Large intestine (tissue), 3 donors: ENCODE data around the gene MMP23B. TPM values are rescaled to one million over a fixed set of nuclear protein-coding genes. Genes with fewer than 3 reads are reported as not detected.

ENCODE experiments used
- DNase-seq, 2 donors: peaks; one replicate each; pipeline versions ENCODE4 v3.0.0 to v3.0.0-alpha.2; 2013
- H3K27ac ChIP-seq: one replicate; pipeline ENCODE4 v1.5.1; 2013; ENCODE audit warnings: low read length
- H3K27me3 ChIP-seq: 2 replicates; pipeline ENCODE4 v1.6.1; 2013; ENCODE audit warnings: low read length; ENCODE audit not compliant: control insufficient read depth, insufficient read depth
- H3K36me3 ChIP-seq: 2 replicates; pipeline ENCODE4 v1.6.1; 2013; ENCODE audit warnings: low read length; ENCODE audit not compliant: control insufficient read depth, insufficient read depth
- H3K4me1 ChIP-seq: one replicate; pipeline ENCODE4 v1.6.1; 2013; ENCODE audit warnings: low read length; ENCODE audit not compliant: control insufficient read depth, insufficient read depth
- H3K4me3 ChIP-seq: one replicate; pipeline ENCODE4 v1.5.1; 2013; ENCODE audit warnings: low read length
- H3K9me3 ChIP-seq: one replicate; pipeline ENCODE4 v1.6.1; 2013; ENCODE audit warnings: mild to moderate bottlenecking, low read depth, low read length, moderate library complexity; ENCODE audit not compliant: control insufficient read depth
- WGBS: methylation state at CpG from one replicate; pipeline ENCODE4 v1.1.5; 2013; ENCODE audit warnings: low lambda C conversion rate; ENCODE audit not compliant: insufficient coverage; 5-methylcytosine and 5-hydroxymethylcytosine counted together
- polyA plus RNA-seq: library from polyadenylated mRNA; unstranded; fragments of 120-200 nt; gene quantifications from one replicate; pipeline ENCODE4 v1.2.1, GENCODE V29; 2013

MMP23B gene
- polyA plus RNA-seq, 1 donor: 10.7 TPM

- Histone ChIP-seq H3K27ac (no peak overlapping the region), H3K4me1 (no peaks in the 10 kb centered on the region), H3K36me3 (no peaks in the 10 kb centered on the region), H3K4me3 (no peak overlapping the region), H3K27me3 (peaks cover 49% of the 10 kb centered on the region), H3K9me3 (peaks cover 12% of the 10 kb centered on the region)
- WGBS: no CpG with 5 or more reads among the region's 13 CpGs
- DNase-seq: no peak
These were observed 28.9 kb upstream of the MMP23B start for GRCh38 chr1:1602968-1603506.

- no peaks in the 10 kb centered on the region for H3K36me3 ChIP-seq
- peaks cover 41% of the 10 kb centered on the region for H3K27me3 ChIP-seq
- H3K9me3 ChIP-seq: peaks cover 11% of the 10 kb centered on the region
- DNase-seq: no peak
- H3K27ac ChIP-seq: no peak overlapping the region
- WGBS: 20% methylated on average over 1 of the region's 13 CpGs
- no peak overlapping the region for H3K4me3 ChIP-seq
- H3K4me1 ChIP-seq: no peaks in the 10 kb centered on the region
These were observed 28.2 kb upstream of the MMP23B start for GRCh38 chr1:1603671-1604373.

GRCh38 chr1:1604374-1605033 is 27.5 kb upstream of the MMP23B start:
- H3K9me3 ChIP-seq: peaks cover 11% of the 10 kb centered on the region
- no peak overlapping the region for H3K27ac ChIP-seq
- H3K4me1 ChIP-seq: no peaks in the 10 kb centered on the region
- DNase-seq: no peak
- no CpG with 5 or more reads among the region's 15 CpGs for WGBS
- no peak overlapping the region for H3K4me3 ChIP-seq
- H3K36me3 ChIP-seq: no peaks in the 10 kb centered on the region
- H3K27me3 ChIP-seq: peaks cover 36% of the 10 kb centered on the region

GRCh38 chr1:1605034-1605591 is 26.9 kb upstream of the MMP23B start:
- Histone ChIP-seq H3K4me3 (no peak overlapping the region), H3K27me3 (peaks cover 36% of the 10 kb centered on the region), H3K27ac (no peak overlapping the region), H3K9me3 (peaks cover 11% of the 10 kb centered on the region), H3K4me1 (no peaks in the 10 kb centered on the region), H3K36me3 (no peaks in the 10 kb centered on the region)
- DNase-seq: no peak
- no CpG with 5 or more reads among the region's 14 CpGs for WGBS

GRCh38 chr1:1605724-1606123 is 26.2 kb upstream of the MMP23B start:
- Histone ChIP-seq H3K36me3 (no peaks in the 10 kb centered on the region), H3K9me3 (peaks cover 6% of the 10 kb centered on the region)
- no CpG with 5 or more reads among the region's 17 CpGs for WGBS

DNA sequence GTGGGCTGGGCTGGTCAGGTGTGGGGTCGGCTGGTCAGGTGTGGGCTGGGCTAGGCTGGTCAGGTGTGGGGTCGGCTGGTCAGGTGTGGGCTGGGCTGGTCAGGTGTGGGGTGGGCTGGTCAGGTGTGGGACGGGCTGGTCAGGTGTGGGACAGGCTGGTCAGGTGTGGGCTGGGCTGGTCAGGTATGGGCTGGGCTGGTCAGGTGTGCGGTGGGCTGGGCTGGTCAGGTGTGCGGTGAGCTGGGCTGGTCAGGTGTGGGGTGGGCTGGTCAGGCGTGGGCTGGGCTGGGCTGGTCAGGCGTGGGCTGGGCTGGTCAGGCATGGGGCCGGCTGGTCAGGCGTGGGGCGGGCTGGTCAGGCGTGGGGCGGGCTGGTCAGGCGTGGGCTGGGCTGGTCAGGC is 25.7 kb upstream of the MMP23B start:
- Histone ChIP-seq H3K27me3 (peaks cover 26% of the 10 kb centered on the region), H3K4me1 (no peaks in the 10 kb centered on the region), H3K27ac (no peak overlapping the region), H3K9me3 (peaks cover 2% of the 10 kb centered on the region), H3K36me3 (no peaks in the 10 kb centered on the region), H3K4me3 (no peak overlapping the region)
- DNase-seq: no peak
- whole genome bisulfite sequencing: no CpG with 5 or more reads among the region's 13 CpGs

More at GRCh38 chr1:1605724-1606123, 26.2 kb upstream of the MMP23B start:
- Histone ChIP-seq H3K27me3 (peaks cover 31% of the 10 kb centered on the region), H3K4me3 (no peak overlapping the region), H3K27ac (no peak overlapping the region), H3K4me1 (no peaks in the 10 kb centered on the region)
- DNase-seq: no peak

DNA sequence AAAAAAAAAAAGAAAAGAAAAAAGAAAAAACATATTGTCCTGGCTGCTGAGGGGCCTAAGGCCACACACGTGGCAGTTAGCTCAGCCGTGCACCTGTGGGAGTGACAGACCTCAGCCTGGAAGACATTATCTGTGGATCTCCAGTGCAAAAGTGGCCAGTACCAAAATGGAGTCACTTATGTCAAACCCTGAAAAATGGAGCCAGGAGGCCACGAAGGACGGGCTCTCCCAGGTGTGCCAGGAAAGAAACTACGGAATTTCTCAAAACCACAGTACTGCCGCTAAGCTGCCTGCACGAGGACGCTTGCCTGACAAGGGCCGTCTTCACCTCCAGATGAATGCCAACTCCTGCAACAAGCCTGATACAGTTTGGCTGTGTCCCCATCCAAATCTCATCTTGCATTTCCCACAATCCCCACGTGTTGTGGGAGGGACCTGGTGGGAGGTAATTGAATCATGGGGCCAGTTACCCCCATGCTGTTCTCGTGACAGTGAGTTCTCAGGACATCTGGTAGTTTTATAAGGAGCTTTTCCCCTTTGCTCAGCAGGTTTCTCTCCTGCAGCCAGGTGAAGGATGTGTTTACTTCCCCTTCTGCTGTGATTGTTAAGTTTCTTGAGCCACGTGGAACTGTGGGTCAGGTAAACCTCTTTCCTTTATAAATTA is 22.0 kb upstream of the MMP23B start:
- H3K9me3 ChIP-seq: no peaks in the 10 kb centered on the region
- H3K36me3 ChIP-seq: no peaks in the 10 kb centered on the region
- DNase-seq: no peak
- H3K4me3 ChIP-seq: no peak overlapping the region
- no CpG with 5 or more reads among the region's 12 CpGs for WGBS
- no peaks in the 10 kb centered on the region for H3K27me3 ChIP-seq
- H3K4me1 ChIP-seq: peaks cover 6% of the 10 kb centered on the region
- no peak overlapping the region for H3K27ac ChIP-seq

- Histone ChIP-seq H3K4me1 (peaks cover 6% of the 10 kb centered on the region), H3K36me3 (no peaks in the 10 kb centered on the region), H3K4me3 (no peak overlapping the region), H3K9me3 (no peaks in the 10 kb centered on the region), H3K27me3 (no peaks in the 10 kb centered on the region), H3K27ac (no peak overlapping the region)
- no peak for DNase-seq
- 100% methylated on average over 1 of the region's 9 CpGs for WGBS
These were observed 21.2 kb upstream of the MMP23B start for GRCh38 chr1:1610796-1611195.

GRCh38 chr1:1612104-1612400 is 19.9 kb upstream of the MMP23B start:
- DNase-seq: no peak
- no CpG with 5 or more reads among the region's 3 CpGs for WGBS
- Histone ChIP-seq H3K27ac (no peak overlapping the region), H3K4me3 (no peak overlapping the region), H3K9me3 (no peaks in the 10 kb centered on the region), H3K4me1 (peaks cover 10% of the 10 kb centered on the region), H3K27me3 (no peaks in the 10 kb centered on the region), H3K36me3 (no peaks in the 10 kb centered on the region)

DNA sequence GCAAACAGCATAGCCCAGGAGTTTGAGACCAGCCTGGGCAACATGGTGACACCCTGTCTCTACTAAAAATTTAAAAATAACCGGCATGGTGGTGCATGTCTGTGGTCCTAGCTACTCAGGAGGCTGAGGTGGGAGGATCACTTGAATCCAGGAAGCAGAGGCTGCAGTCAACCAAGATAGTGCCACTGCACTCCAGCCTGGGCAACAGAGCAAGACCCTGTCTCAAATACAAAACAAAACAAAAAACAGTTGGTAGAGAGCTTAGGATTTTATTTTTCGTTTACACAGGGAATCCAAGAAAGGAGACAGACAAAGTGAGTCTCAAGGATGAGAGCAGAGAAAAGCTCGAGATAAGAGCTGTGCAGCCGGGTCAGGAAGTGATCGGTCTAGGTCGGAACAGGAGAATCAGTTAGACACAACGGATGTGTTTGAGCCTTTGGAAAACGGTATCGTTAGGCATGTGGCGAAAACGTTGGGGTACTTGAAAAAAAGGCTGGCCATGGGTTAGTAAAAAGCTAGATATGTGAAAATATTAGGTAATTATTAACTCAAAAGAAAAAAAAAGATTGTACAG is 18.4 kb upstream of the MMP23B start:
- Histone ChIP-seq H3K36me3 (peaks cover 11% of the 10 kb centered on the region), H3K27ac (peak overlapping the region; percentile 100), H3K4me3 (peak overlapping the region; percentile 100), H3K27me3 (no peaks in the 10 kb centered on the region), H3K9me3 (no peaks in the 10 kb centered on the region), H3K4me1 (peaks cover 10% of the 10 kb centered on the region)
- no CpG with 5 or more reads among the region's 11 CpGs for WGBS
- no peak for DNase-seq
